HG02943 (cell line): ENCODE measurements around the gene HSD17B1.
A peak's percentile ranks its signal among the peaks of the same experiment; 100 is the strongest.

Experiments
- ATAC-seq: cut with Tn5 transposase; IDR thresholded peaks from one replicate; pipeline ENCODE4 v1.9.1; 2021; ENCODE audit warnings: mild to moderate bottlenecking, low read depth, moderate library complexity; ENCODE audit not compliant: unreplicated experiment

Gene HSD17B1

DNA sequence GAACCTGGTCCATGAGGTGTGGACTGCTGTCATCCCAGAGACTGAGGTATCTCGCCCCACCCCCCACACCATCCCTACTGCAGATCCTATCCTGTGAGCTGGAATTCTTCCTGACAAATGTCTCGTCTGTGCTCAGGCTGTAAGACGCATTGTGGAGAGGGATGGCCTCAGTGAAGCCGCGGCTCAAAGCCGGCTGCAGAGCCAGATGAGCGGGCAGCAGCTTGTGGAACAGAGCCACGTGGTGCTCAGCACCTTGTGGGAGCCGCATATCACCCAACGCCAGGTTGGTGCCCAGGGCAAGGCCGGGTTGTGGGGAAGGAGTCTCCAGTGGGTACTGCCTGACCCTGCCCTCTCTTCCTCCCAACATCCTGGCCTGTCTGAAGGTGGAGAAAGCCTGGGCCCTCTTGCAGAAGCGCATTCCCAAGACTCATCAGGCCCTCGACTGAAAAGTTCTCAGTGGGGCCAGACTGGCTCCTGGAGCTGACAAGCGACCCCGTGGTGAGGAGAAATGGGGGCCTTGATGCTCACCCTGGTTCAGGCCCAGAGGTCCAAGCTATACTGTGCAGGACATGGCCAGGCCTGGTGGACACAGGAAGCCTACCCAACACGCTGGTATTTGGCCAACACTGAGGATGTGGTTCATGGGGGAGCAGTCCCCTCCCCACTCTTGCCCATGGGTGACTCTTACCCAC lies 12.9 kb downstream of the HSD17B1 start:
- ATAC-seq = no peak

GRCh38 chr17:42566215-42566882 lies 13.6 kb downstream of the HSD17B1 start:
- no peak for ATAC-seq

- ATAC-seq = peak; percentile 47
These were observed 14.3 kb downstream of the HSD17B1 start, which contains the start of gene MLX for GRCh38 chr17:42566883-42567573. Gene MLX (plus strand): TSS chr17:42567100. CDS start chr17:42567125, 25 bp downstream.

GRCh38 chr17:42568341-42569111 lies 15.8 kb downstream of the HSD17B1 start:
- ATAC-seq = no peak

DNA sequence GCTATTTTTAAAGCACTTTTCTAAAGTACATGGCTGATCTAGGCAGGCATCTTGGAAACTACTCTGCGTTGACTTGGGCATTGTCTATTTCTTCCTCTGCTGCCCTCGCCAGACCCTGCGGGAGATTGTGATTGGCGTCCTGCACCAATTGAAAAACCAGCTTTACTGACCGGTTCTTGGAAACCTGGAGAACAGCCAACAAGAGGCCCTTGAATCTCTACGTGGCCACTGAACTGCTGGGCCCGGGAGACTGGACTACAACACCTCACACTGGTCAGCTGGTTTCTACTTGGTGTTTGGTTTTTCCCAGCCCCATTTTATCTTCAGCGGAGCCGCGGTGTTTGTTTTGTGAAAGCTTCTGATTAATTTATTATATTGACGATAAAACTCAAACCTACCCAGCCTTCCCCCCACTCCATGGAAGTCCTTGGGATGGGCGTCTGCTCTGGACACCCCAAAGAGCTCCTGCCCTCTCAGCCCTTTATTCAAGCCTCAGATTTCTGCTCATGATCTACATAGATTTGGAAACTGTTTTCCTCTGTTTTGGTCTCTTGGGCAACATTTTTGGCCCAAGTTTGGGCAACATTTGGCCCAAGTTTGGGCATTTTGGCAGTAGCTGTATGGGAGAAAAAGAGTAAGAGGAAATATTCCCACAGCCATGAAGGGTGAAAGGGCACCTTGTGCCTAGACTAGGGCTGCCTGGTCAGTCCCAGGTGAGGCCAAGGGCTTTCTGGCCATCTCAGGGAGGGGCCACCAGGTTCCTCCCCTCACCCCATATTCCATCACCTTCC lies 18.9 kb downstream of the HSD17B1 start:
- ATAC-seq = no peak

- ATAC-seq = no peak
These were observed 20.4 kb downstream of the HSD17B1 start for GRCh38 chr17:42573095-42573494.

DNA sequence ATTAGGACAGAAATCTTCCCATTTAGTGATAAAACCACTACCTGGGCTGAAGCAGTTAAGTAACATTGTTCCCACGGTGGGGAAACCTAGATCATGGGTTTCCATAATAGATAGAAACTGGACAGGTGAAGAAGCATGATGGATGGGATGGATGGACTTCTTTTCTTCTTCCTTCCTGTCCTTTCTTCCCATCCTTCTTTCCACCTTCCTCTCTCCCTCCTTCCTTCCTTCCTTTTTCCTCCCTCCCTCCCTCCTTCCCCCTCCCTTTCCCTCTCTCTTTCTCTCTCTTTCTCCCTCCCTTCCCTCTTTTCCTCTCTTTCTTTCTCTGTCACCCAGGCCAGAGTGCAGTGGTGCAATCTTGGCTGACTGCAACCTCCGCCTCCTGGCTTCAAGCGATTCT lies 21.7 kb downstream of the HSD17B1 start:
- no peak for ATAC-seq

GRCh38 chr17:42577140-42577531 lies 24.4 kb downstream of the HSD17B1 start:
- no peak for ATAC-seq

DNA sequence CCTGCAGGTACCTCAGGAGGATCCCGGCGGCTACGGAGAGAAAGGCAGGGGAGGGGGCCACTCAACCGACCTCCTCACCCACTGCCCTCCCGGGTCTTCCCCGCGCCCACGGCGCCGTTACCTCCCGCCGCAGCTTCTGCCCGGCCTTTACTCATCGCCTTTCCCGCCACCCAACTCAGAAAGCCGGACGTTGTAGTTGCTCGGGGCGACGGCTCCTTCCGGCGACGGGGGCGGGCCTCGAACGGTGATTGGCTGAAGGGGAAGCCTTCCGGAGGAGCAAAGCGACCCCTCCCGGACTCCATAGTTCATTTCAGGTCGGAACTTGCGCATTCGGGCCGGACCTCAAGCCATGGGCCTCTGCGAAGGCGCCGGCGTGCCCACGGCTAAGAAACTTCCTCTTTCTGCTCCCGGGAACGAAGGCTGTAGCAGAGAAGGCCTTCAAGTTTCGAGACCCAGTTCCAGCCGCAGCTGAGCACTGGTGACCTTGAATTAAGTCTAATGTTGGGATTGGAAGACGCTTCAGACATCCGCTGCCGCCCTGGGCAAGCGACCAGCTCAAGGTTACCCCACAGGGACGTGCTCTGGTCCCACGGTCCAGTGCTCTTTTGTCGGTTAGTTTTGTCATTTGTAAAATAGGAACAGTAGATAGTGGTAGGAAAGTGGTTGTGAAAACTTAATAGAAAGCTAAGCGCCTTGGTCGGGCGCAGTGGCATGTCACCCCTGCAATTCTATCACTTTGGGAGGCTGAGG lies 25.0 kb downstream of the HSD17B1 start, which contains the start of gene PSMC3IP:
TSS of gene PSMC3IP (minus strand) at position 198 of the 750 bp plus-strand sequence. CDS start at position 155, 43 bp downstream.
- ATAC-seq = peak; percentile 67

GRCh38 chr17:42578282-42578869 lies 25.7 kb downstream of the HSD17B1 start:
- ATAC-seq = peak; percentile 56

- no peak for ATAC-seq
These were observed 27.2 kb downstream of the HSD17B1 start for GRCh38 chr17:42579794-42580551.

DNA sequence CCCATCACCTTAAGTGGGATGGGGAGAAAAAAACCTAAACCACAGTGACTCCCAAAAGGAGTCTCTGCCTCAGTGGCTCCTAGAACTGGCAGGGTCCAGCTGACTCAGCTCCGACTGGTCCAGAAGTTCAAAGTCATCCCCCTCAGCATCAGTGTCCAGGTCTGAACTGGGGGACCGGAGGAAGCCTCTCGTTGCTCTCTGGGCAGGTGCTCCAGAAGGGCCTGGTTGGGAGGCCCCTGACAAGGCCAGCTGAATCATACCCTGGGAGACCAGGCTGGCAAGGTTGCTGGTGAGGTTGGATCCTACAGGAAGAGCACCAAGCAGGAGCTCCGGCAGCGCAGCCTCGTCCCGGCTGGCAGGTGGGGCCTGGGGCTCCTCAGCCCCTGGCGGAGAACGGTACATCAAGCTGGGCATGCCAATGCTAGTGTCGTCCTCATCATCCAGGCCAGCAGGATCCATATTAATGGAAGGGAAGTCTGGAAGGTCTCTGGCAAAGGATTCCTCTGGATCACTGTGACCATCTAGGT lies 29.1 kb downstream of the HSD17B1 start:
- no peak for ATAC-seq

- no peak for ATAC-seq
These were observed 32.2 kb downstream of the HSD17B1 start for GRCh38 chr17:42584880-42585279.

DNA sequence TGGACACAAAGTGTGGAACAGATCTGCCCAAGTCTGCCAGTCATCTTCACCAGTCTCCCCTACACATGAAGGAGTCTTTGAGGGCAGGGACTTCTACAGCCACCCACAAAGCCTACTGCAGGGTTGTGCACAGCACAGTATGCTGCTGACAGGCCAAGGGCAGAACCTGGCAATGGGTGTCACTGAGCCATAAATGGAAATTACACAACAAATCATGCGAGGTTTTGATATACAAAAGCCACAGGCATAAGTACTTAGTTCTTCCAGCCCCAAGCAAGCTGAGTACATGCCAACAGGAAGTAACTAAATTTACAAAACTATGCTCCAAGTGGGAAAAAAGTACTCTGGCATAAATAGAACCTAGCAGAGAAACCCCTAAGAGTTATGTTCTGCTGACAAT lies 32.6 kb downstream of the HSD17B1 start:
- no peak for ATAC-seq

GRCh38 chr17:42586514-42587230 lies 33.9 kb downstream of the HSD17B1 start:
- no peak for ATAC-seq

- no peak for ATAC-seq
These were observed 38.2 kb downstream of the HSD17B1 start for GRCh38 chr17:42590886-42591285.

GRCh38 chr17:42591411-42591810 lies 38.7 kb downstream of the HSD17B1 start:
- ATAC-seq = no peak
